GM21737 (cell line): Measurements from ENCODE around the gene ATP6V0C.
A peak's percentile ranks its signal among the peaks of the same experiment; 100 is the strongest.

Experiments used
- ATAC-seq: cut with Tn5 transposase; IDR thresholded peaks from one replicate; pipeline ENCODE4 v1.9.1; 2021; ENCODE audit warnings: mild to moderate bottlenecking, moderate library complexity; ENCODE audit not compliant: unreplicated experiment

ATP6V0C gene

DNA sequence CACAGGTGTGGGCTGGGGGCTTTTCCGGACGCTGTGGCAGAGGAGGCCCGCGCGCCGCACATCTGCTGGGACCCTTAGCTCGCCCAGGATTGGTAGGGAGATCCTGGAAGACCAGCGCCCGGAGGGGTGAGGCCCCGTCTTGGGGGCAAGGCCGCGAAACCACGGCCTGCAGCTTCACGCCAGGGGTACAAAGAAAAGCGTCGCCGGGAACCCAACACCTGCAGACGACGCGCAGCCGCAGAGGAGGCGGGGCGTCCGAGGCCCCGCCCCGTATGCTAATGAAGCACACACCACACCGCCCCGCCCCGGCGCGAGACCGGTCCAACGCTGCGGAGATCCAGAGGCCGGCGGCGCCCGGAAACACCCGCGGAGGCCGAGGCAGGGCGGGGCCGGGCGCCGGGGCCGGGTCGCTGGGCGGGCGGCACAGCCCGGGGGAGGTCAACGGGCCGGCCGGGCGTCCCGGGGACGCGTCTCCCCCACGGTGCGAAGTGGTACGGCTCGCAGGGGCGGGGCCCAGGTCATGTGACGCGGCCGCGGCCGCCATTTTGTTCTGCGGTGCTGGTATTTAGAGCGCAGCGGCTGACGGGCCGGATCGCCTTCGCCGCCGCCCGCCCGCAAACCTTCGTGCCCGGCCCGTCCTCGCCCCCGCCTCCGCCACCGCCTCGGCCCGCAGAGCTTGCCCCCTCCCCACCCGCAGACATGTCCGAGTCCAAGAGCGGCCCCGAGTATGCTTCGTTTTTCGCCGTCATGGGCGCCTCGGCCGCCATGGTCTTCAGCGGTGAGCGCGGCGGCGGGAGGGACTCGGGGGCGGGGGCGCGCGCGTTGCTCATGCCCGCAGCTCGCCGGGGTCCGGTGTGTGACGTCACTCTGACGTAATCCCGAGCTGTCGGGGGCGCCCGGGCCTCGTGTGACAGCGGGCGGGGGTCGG lies at the start of gene ATP6V0C:
Gene ATP6V0C, plus strand, starts transcription at position 548 of the 928 bp plus-strand sequence. Its CDS starts 152 bp downstream, at position 700.
- peak; percentile 58 for ATAC-seq

DNA sequence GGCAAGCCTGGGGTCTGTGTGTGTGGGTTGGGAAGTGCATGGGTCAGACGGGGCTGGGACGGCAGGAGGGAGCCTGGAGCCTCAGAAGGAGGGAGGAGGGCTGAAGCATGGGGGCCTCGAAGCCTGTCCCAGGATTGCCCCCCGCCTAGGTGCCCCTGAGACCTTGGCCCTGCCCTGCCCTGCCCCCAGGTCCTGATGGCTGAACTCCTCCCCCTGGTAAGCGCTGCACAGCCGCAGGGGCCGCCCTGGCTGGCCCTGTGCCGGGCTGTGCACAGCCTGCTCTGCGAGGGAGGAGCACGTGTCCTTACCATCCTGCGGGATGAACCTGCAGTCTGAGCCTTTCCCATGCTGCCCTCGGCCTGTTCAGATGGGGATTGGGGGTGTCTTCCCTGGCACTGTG lies 49.4 kb upstream of the ATP6V0C start:
- ATAC-seq: no peak

DNA sequence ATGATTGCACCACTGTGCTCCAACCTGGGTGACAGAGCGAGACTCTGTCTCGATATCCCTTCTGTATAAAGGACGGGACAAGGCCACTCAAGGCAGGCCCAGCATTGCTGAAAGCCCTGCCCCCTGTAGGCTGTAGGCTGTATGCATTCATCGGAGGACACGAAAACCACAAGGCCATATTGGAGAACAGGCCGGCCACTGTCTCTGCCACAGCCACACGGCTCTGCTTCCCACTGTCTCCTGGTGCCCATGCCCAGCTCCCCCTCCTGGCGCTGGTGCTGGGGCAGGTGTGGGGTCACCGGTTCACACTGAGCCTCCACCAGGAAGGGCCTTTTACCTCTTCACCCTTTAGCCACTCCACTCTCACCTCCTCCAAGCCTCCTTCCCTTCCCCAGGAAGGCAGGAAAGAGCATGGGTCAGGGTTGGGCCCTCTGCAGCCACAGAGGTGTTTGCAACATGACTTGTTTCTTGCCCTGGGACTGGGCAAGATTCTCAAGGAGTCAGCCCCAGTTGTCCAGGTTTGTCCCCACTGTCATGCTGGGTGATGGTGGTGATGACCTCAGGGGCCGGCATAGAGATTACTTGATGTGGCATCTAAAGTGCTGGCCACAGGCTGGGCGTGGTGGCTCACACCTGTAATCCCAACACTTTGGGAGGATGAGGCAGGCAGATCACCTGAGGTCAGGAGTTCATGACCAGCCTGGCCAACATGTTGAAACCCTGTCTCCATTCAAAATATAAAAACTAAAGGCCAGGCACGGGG lies 47.9 kb upstream of the ATP6V0C start:
- ATAC-seq: no peak

DNA sequence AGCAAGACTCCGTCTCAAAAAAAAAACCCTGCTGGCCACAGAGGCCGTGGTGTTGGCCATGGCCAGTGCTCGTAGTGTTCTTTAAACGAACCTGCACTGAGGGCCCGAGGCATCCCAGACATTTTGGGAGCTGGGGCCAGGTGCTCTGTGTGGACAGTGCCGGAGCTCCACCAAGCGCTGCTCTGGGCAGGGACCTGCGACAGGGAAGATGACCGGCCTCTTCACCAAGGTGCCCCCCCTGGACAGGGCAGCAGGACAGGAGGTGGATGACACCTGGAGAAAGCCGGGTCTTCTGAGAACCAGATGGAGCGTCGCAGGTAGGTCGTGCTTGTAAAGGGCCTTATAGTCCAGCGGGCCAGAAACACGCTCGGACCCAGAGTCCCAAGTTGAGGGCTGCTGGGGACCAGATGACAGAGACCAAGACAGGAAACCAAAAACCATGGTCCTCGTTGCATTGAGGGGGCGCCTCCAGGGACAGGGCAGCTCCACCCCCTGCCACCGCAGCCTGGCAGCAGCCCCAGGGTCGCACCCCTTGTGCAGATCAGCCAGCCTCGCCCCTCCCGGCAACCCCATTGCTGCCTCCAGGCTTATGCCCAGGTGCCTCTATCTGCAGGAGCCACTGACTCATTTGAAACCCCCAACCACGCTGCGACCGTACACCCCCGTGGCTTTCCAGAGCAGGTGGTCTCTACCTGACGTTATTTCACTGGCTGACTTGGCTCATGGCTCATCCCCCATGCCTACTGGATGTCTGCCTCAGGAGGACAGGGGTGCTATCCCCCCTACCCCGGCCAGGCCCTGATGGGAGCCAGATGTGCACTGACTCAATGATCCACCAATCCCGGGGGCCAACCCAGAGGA lies 46.9 kb upstream of the ATP6V0C start:
- ATAC-seq: no peak

DNA sequence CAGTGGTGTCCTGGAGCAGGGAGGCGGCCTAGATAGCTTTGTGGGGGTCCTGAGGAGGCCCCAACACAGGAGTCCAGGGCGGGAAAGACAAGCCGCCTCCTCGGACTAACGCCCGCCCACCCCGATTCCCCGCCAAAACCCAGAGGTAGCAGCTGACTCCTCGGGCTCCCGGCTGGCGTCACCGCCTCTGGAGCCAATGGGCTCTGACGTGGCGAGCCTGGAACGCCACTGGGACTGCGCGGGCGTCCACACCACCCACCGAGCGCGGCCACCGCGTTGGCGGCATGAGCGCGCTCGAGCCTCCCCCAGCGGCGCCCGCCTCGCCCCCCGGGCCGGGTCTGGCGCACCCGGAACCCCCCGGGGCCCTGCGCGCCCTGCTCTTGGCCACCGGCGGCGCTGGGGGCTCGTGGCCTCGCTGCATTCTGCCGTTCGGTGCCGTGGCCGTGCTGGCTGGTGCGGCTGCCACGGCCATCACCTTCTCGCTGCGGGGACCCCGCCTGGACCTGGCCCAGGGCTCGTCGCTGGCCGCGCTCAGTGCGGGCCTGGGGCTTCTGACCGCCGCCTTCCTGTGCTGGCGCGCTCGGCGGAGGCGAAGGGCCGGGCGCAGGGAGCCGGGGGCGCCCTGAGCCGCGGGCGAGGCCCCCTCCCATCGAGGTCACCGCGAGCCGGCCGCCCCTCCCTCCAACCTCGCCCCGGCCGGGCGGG lies 46.1 kb upstream of the ATP6V0C start:
- ATAC-seq: no peak

DNA sequence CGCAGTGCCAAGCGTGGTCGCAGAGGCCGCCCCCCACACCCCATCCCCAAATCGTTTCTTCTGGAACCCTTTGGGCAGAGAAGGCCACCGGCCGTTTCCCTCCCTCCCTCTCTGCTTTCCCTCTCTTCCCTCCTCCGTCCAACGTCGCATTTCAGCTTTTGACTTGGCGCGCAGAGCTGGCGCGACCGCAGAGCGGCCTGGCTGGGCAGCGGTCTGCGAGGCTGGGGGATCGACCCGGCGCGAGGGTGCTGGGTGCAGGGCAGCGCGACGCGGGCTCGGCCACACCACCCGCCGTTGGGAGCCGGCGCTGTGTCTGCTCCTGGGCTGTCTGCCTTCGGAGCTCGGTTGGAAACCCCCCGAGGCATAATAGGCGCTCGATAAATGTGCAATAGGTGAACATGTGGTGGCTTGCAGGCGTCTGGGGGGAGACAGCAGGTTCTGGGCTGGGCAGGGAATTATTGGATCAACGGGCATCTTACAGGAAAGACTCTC lies 45.5 kb upstream of the ATP6V0C start:
- no peak for ATAC-seq

DNA sequence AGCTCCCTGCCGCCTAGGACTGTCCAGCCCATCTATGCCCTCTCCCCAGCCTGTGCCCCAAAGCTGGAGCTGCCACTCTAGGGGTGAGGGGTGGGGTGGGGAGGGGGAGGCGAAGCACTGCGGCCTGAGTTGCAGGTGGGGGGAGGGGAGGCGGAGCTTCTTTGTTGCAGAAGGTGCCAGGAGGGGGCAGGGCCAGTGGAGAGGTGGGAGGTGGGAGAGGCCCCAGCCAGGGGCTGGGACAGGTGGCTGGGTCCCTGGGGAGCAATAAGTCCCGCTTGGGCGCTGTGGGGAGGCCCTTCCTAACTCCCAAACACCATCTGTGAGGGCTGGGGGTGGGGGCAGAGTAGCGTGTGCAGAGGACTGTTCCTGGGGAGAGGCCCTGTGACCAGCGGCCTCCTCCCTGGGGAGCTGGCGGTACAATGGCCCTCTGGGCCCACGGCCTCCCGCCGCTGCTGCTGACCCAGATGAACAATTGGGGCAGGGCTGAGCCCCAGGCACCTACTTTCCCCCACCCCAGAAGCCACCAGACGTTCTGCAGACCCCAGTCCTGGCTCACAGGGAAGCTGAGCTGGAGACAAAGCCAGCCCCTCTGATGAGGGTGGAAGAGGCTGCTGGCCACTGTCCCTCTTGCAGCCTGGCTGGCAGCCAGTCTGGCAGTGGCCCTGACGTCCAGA lies 44.9 kb upstream of the ATP6V0C start:
- no peak for ATAC-seq

DNA sequence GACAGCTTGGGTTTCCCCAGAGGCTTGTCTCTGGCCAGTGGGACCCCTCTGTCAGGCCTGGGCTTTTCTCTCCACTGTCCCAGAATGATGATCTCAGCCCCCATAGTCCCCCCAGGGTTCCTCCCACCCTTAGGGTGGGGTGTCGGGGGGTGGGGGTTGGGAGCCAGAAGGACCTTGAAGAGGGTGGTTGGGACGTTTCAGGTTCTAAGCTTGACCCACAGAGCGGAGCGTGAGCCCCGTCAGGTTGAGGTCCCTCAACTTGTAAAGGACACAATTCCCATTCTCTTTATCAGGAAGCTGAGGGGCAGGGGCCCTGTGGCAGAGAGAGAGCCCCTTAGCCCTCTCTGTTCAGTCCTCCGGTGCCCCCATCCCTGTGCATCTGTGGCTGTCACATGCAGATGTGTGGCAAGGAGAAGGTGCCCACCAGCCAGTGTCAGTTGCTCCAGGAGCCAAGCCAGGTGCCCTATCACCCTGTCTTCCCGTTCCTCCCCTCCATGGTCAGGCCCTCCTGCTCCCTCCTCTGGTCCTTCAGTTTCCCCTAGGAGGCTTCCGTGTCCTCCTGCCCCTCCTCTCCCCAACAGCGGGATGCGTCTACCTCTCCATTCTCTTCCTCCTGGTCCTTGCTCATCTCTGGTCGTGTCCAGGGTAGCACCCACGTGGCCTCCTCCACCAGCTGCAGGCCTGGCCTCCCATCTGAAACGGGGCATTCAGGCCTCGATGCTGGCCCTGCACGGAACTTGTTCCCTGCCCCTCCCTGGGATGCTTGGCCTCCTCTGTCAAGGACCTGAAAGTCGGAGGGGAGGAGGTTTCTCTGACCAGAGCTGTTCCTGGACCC lies 44.1 kb upstream of the ATP6V0C start:
- no peak for ATAC-seq

DNA sequence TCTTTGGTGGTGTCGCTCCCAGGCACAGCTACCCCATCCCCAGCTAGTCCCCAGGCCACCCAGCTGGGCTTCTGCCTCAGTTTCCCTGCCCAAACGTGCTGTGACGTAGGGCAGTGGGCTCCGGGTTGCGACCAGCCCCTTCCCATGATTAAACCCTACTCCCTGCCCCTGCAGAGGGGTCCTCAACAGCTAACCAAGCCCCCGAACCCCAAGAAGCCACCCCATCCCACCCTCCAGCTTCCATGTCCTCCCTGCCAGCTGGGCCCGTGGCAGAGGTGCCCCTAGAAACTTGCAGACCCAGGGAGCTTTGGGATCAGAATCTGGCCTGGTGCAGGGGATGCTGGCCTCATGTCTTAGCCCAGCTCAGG lies 43.5 kb upstream of the ATP6V0C start:
- no peak for ATAC-seq

DNA sequence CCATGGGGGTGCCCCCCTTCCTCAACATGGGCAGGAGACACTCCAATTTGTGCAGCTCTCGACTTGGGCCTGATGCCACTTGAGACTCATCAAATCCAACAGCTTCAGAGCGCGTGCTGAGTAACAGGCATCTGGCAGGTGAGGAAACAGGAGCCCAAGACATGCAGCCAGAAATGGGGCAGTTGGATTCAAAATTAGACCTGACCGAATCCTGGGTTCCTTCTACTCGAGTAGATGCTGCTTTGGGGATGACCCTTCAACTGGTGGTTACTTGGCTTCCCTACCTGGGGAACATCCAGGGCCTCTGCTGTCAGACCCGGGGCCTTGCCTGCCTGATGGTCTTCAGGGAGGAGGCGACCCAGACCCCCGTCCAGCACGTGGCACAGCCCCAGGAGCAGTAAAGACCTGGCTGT lies 43.1 kb upstream of the ATP6V0C start:
- no peak for ATAC-seq

DNA sequence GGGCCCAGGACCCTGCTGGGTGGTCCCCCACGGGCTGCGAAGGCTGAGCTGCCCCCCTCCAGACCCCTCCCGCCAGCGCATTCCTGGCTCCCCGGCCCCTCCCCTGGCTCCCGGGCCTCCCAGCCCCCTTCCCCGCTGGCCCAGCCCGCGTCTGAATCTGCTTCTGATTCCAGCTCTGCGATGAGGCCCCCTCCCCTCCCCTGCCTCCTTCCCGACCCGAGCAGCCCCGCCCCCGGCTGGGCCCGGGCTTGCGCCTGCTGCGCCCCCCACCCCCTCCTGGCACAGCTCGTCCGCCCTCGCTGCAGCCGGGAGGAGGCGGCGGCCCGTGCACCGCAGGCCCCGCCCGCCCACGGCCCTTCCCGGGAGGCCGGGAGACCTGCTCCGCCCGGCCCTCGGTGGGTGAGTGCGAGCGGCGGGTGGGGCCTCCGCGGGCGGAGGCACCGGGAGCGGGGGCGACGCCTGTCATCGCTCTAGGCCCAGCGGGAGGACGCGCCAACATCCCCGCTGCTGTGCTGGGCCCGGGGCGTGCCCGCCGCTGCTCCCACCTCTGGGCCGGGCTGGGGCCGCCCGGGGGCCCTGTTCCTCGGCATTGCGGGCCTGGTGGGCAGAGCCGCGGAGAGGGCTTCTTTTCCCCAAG lies 42.6 kb upstream of the ATP6V0C start, which contains the start of gene NTN3:
Gene NTN3, plus strand, starts transcription at position 282 of the 637 bp plus-strand sequence. CDS start 405 bp downstream, outside the sequence.
- ATAC-seq: no peak

DNA sequence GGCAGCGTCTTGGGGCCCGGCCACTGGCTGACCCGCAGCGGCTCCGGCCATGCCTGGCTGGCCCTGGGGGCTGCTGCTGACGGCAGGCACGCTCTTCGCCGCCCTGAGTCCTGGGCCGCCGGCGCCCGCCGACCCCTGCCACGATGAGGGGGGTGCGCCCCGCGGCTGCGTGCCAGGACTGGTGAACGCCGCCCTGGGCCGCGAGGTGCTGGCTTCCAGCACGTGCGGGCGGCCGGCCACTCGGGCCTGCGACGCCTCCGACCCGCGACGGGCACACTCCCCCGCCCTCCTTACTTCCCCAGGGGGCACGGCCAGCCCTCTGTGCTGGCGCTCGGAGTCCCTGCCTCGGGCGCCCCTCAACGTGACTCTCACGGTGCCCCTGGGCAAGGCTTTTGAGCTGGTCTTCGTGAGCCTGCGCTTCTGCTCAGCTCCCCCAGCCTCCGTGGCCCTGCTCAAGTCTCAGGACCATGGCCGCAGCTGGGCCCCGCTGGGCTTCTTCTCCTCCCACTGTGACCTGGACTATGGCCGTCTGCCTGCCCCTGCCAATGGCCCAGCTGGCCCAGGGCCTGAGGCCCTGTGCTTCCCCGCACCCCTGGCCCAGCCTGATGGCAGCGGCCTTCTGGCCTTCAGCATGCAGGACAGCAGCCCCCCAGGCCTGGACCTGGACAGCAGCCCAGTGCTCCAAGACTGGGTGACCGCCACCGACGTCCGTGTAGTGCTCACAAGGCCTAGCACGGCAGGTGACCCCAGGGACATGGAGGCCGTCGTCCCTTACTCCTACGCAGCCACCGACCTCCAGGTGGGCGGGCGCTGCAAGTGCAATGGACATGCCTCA lies 41.9 kb upstream of the ATP6V0C start:
- no peak for ATAC-seq

DNA sequence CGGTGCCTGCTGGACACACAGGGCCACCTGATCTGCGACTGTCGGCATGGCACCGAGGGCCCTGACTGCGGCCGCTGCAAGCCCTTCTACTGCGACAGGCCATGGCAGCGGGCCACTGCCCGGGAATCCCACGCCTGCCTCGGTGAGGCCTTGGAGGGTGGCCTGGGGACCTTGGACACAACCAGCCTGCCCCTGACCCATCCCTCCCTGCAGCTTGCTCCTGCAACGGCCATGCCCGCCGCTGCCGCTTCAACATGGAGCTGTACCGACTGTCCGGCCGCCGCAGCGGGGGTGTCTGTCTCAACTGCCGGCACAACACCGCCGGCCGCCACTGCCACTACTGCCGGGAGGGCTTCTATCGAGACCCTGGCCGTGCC lies 41.3 kb upstream of the ATP6V0C start:
- no peak for ATAC-seq

DNA sequence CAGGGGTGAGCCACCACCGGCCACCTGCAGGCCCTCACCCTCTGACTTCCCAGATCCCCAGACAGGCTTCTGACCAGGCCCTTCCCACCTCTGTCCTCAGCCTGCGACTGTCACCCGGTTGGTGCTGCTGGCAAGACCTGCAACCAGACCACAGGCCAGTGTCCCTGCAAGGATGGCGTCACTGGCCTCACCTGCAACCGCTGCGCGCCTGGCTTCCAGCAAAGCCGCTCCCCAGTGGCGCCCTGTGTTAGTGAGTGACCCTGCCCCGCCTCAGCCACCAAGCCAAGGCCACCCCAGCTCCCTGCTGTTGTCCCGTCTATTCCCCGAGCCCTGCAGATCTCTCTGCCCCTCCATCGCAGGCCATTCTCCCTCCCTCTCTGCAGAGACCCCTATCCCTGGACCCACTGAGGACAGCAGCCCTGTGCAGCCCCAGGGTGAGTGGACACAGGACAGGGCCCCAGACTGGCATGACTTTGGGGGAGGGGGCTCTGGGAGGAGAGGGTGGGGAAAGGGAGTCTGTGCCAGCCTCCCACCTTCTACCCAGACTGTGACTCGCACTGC lies 40.8 kb upstream of the ATP6V0C start:
- ATAC-seq: no peak

DNA sequence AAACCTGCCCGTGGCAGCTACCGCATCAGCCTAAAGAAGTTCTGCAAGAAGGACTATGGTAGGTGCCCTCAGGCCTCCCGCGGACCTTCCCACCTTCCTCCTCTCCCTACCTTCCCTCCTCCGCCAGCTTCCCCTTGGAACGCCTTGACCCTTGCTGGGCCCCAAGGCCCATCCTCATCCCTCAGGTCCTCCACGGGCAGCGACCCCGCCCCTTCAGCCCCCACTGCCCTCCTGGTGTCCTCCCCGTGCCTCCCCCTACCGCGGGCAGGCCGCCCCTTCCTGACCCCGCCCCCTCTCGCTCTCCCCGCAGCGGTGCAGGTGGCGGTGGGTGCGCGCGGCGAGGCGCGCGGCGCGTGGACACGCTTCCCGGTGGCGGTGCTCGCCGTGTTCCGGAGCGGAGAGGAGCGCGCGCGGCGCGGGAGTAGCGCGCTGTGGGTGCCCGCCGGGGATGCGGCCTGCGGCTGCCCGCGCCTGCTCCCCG lies 40.3 kb upstream of the ATP6V0C start:
- ATAC-seq: peak; percentile 3

DNA sequence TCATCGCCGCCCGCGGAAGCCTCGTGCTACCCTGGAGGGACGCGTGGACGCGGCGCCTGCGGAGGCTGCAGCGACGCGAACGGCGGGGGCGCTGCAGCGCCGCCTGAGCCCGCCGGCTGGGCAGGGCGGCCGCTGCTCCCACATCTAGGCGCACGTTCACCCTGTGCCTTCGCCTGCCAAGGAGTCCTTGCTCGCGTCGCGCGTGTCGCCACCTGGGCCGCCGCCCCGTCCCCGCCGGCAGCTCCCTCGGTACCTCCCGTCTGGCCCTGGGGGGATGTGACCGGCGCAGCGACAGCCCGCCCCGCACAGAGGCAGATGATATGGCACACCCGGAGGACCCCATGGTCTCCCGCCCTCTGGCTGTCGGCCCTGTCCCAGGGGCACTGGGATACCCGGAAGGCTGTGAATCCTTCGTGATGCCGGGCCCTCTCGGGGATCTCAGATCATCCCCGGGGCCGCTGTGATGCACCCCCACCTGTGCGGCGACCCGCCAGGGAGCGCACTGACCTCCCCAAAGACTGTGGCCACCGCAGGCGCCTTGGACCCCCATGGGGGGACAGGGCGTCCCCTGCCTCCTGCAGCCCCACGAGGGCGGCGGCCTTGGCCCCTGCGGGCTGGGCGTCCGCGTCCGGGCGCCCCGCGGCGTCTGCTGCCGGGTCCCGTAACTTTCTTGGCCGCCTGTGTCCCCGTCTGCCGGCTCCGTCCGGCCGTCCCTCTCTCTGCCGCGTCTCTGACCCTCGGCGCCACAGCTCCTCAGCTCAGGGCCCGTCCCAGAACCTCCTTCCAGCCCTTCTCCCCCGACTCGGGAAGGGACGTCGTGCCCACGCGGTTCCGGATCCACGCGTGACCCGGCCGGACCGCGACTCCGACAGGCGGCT lies 39.5 kb upstream of the ATP6V0C start:
- ATAC-seq: peak; percentile 33
